Esophagus (tissue), 2 donors: Measurements from ENCODE around the gene ZNF33B. TPM values are rescaled to one million over a fixed set of nuclear protein-coding genes. Genes with fewer than 3 reads are reported as not detected.
A peak's percentile ranks its signal among the peaks of the same experiment; 100 is the strongest.

Experiments
- H3K27ac ChIP-seq, 2 donors: one replicate each; pipeline ENCODE4 v1.5.1; 2013; ENCODE audit warnings: low read depth in 2 of 2, mild to moderate bottlenecking in 2 of 2, inconsistent platforms in 1 of 2, low read length in 1 of 2, moderate library complexity in 1 of 2
- H3K27me3 ChIP-seq, 2 donors: one replicate each; pipeline ENCODE4 v1.6.1; 2013; ENCODE audit warnings: low read length in 2 of 2, control low read depth in 1 of 2, mild to moderate bottlenecking in 1 of 2; ENCODE audit not compliant: insufficient read depth in 2 of 2, control insufficient read depth in 1 of 2
- H3K36me3 ChIP-seq, 2 donors: one replicate each; pipeline ENCODE4 v1.6.1; 2013; ENCODE audit warnings: low read length in 1 of 2; ENCODE audit not compliant: control insufficient read depth in 2 of 2, insufficient read depth in 2 of 2
- H3K4me1 ChIP-seq, 2 donors: one replicate each; pipeline ENCODE4 v1.6.1; 2013; ENCODE audit warnings: low read length in 1 of 2; ENCODE audit not compliant: control insufficient read depth in 2 of 2, insufficient read depth in 2 of 2
- H3K4me3 ChIP-seq, 2 donors: one replicate each; pipeline ENCODE4 v1.5.1; 2013; ENCODE audit warnings: low read length in 2 of 2, mild to moderate bottlenecking in 2 of 2, low read depth in 1 of 2, moderate library complexity in 1 of 2
- H3K9me3 ChIP-seq, 2 donors: one replicate each; pipeline ENCODE4 v1.6.1; 2013; ENCODE audit warnings: mild to moderate bottlenecking in 2 of 2, low read depth in 1 of 2, low read length in 1 of 2, moderate library complexity in 1 of 2; ENCODE audit not compliant: control insufficient read depth in 2 of 2, insufficient read depth in 1 of 2
- WGBS, 2 donors: extraction: QIAGEN DNeasy Blood & Tissue Kit; methylation state at CpG; one replicate each; pipeline ENCODE4 v1.1.7; 2013; 5-methylcytosine and 5-hydroxymethylcytosine counted together
- polyA plus RNA-seq, 2 donors: library from polyadenylated mRNA; stranded (reverse); fragments of 200-250 nt; gene quantifications; one replicate each; pipeline ENCODE4 v1.2.3, GENCODE V29; 2013
- donor health status: healthy with polysubstance abuse.
- donor health status: Bipolar disorder and iron deficiency.

ZNF33B gene
- polyA plus RNA-seq, 2 donors = 6.0 to 7.9 TPM

- Histone ChIP-seq H3K27ac (no peak overlapping the region), H3K4me1 (peaks cover 0 to 6% of the 10 kb centered on the region in 2 donors), H3K9me3 (no peaks in the 10 kb centered on the region), H3K27me3 (no peaks in the 10 kb centered on the region), H3K4me3 (no peak overlapping the region), H3K36me3 (no peaks in the 10 kb centered on the region)
- WGBS, 2 donors = 75 to 77% methylated on average over 4 of the region's 4 CpGs
Measured at GRCh38 chr10:42646214-42646613, 7.8 kb upstream of the ZNF33B start.

- peaks cover 0 to 6% of the 10 kb centered on the region in 2 donors for H3K4me1 ChIP-seq
- WGBS, 2 donors = 74 to 88% methylated on average over 12 of the region's 12 CpGs
- no peaks in the 10 kb centered on the region for H3K9me3 ChIP-seq
- H3K4me3 ChIP-seq = no peak overlapping the region
- H3K27me3 ChIP-seq = no peaks in the 10 kb centered on the region
- no peak overlapping the region for H3K27ac ChIP-seq
- no peaks in the 10 kb centered on the region for H3K36me3 ChIP-seq
Measured at GRCh38 chr10:42645516-42645915, 7.1 kb upstream of the ZNF33B start.

DNA sequence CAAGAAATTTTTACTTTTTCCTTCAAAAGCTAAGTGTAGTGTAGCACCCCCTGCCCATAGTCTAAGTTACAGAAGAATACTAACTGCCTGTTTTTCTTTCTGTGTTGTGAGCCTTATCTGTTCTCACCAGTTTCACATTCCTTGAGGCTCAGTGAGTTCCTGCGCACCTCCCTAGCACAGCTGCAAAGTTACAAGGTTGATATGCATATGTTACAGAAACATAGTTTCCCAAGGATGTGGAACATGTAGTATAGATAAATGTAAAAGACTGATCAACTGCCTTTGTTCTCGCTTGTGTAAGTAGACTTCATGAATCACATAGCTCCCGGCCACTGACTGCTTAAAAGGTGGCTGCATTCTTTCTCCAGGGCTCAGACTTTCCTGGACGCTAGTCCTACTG is 6.7 kb upstream of the ZNF33B start:
- WGBS, 2 donors = 40 to 61% methylated on average over 4 of the region's 4 CpGs
- Histone ChIP-seq H3K4me3 (no peak overlapping the region), H3K27ac (no peak overlapping the region), H3K9me3 (no peaks in the 10 kb centered on the region), H3K27me3 (no peaks in the 10 kb centered on the region), H3K36me3 (no peaks in the 10 kb centered on the region), H3K4me1 (peaks cover 0 to 6% of the 10 kb centered on the region in 2 donors)

DNA sequence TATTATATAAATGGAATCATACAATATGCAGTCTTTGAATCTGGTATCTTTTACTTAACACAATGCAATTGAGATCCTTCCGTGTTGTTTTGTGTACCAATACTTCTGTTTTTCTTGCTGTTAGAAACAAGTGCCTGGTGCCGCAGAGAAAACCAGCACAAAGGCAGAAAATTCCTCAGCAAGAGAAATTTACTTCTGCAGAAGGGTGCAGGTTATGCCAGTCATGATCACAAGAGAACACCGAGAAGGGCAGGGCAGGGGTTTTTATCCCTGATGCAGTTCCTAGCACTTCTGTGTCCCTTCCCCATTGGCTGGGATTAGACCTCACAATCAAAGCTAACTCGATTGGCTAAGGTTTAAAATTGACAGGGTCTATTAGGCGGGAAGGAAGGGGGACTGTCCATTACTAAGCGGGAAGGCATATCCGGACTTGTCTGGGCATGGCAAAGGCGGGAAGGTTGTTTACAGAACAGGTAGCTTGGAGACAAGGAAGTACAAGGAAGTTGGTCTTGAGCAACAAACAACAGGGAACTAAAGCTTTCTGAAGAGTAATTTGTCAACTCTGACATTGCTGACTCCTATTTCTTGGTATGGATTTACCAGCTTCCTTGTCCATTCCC is 2.4 kb upstream of the ZNF33B start:
- Histone ChIP-seq H3K27me3 (no peaks in the 10 kb centered on the region), H3K9me3 (no peaks in the 10 kb centered on the region), H3K4me1 (peaks cover 0 to 2% of the 10 kb centered on the region in 2 donors), H3K27ac (peak overlapping the region; percentile 49 to 84), H3K4me3 (no peak overlapping the region), H3K36me3 (no peaks in the 10 kb centered on the region)
- 57 to 60% methylated on average over 8 of the region's 8 CpGs for WGBS, 2 donors

DNA sequence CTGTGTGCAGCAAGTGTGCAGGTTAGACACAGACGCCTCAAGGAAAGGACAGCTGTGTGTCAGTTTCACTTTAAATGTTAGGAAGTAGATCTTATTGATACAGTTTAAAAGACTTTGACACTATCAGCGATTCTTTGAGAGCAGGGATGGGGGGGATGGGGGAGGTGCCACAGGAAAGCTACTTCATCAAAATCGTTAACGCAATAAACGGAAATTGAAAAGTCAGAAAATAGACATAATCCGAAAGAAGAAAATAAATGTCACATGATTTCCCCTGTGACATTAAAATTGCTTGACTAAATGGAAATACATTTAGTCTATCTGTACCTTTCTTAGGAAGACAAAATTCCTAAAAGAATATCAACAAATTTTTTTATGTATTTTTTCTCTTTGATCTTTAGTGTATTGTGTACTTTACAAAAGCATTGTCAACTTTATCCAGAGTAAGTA is 476 bp upstream of the ZNF33B start:
- Histone ChIP-seq H3K36me3 (no peaks in the 10 kb centered on the region), H3K4me1 (no peaks in the 10 kb centered on the region), H3K27me3 (no peaks in the 10 kb centered on the region), H3K27ac (peak overlapping the region; percentile 99 to 100), H3K4me3 (peak overlapping the region; percentile 71 to 93), H3K9me3 (no peaks in the 10 kb centered on the region)
- WGBS, 2 donors = 0% methylated on average over 6 of the region's 6 CpGs

DNA sequence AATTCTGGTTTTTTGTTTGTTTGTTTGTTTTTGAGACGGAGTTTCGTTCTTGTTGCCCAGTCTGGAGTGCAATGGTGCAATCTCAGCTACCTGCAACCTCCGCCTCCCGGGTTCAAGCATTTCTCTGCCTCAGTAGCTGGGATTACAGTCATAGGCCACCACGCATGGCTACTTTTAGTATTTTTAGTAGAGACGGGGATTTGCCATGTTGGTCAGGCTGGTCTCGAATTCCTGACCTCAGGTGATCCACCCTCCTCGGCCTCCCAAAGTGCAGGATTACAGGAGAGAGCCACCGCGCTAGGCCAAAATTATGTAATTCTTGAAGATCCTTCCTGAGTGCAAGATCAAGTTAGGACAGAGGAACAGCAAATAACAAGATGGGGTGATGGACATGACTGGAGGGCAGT is 719 bp downstream of the ZNF33B start:
- no peaks in the 10 kb centered on the region for H3K9me3 ChIP-seq
- 16 to 21% methylated on average over 10 of the region's 10 CpGs for WGBS, 2 donors
- no peaks in the 10 kb centered on the region for H3K27me3 ChIP-seq
- peak overlapping the region; percentile 99 to 100 for H3K27ac ChIP-seq
- H3K4me1 ChIP-seq = no peaks in the 10 kb centered on the region
- H3K36me3 ChIP-seq = no peaks in the 10 kb centered on the region
- H3K4me3 ChIP-seq = peak overlapping the region; percentile 71 to 93

GRCh38 chr10:42637142-42637541 is 1.2 kb downstream of the ZNF33B start:
- WGBS, 2 donors = 46 to 53% methylated on average over 3 of the region's 3 CpGs

DNA sequence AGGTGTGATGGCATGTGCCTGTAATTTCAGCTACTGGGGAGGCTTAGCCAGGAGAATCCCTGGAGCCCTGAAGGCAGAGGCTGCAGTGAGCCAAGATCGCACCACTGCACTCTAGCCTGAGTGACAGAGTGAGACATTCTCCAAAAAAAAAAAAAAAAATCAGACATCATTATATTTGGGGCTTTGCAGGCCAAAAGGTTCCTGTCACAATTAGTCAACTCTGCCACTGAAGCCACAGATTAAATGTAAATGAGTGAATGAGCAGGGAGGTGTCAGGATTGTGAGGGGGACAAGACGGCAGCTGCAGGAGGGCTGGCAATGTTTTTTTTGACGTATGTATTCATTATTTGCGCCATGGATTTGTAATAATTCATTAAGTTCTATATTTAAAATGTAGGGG is 3.3 kb downstream of the ZNF33B start:
- no peaks in the 10 kb centered on the region for H3K27me3 ChIP-seq
- no peak overlapping the region for H3K4me3 ChIP-seq
- WGBS, 2 donors = 85 to 89% methylated on average over 4 of the region's 4 CpGs
- H3K4me1 ChIP-seq = no peaks in the 10 kb centered on the region
- no peaks in the 10 kb centered on the region for H3K9me3 ChIP-seq
- H3K27ac ChIP-seq = no peak overlapping the region
- H3K36me3 ChIP-seq = peaks cover 3 to 6% of the 10 kb centered on the region in 2 donors

More at GRCh38 chr10:42637142-42637541, 1.2 kb downstream of the ZNF33B start:
- Histone ChIP-seq H3K4me3 (peak overlapping the region in 1 of 2 donors; percentile 71), H3K4me1 (no peaks in the 10 kb centered on the region), H3K27ac (no peak overlapping the region), H3K27me3 (no peaks in the 10 kb centered on the region), H3K9me3 (no peaks in the 10 kb centered on the region), H3K36me3 (no peaks in the 10 kb centered on the region)

GRCh38 chr10:42632564-42632963 is 5.8 kb downstream of the ZNF33B start:
- Histone ChIP-seq H3K27me3 (no peaks in the 10 kb centered on the region), H3K4me1 (no peaks in the 10 kb centered on the region), H3K4me3 (no peak overlapping the region), H3K9me3 (no peaks in the 10 kb centered on the region), H3K36me3 (peaks cover 3 to 6% of the 10 kb centered on the region in 2 donors), H3K27ac (no peak overlapping the region)
- WGBS, 2 donors = 80 to 88% methylated on average over 3 of the region's 3 CpGs

DNA sequence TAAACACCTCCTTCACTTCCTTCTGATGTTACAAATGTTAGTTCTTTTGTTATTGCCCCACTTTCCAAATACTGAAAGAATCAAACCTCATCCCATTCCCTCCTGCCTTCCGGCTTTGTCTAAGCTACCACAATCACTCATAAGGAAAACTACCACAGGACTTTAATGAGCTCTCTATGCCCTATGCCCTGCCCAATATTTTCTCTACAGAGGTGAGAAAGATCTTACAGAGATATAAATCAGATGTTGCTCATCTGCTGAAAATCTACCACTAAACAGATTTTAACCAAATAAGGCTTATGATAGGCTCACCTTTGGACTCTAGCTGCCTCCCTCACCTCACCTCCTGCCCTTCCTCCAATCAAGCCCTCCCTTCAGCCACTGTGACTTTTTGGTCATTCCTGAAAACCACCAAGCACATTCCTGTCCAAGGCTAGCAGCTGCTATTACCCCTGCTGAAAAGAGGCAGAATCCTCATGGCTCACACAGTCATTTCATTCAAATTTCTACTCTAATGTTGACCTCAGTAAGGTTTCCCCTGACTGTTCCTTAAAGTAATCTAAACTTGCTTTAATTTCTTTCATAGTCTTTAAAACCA is 7.7 kb downstream of the ZNF33B start:
- Histone ChIP-seq H3K9me3 (no peaks in the 10 kb centered on the region), H3K27me3 (no peaks in the 10 kb centered on the region), H3K4me1 (no peaks in the 10 kb centered on the region), H3K36me3 (peaks cover 5 to 6% of the 10 kb centered on the region in 2 donors), H3K4me3 (no peak overlapping the region), H3K27ac (no peak overlapping the region)
- WGBS, 2 donors = 94 to 96% methylated on average over 1 of the region's 1 CpG
